Fibroblast of pulmonary artery (primary cell): ENCODE results near the gene HBQ1.

ENCODE experiments used
- DNase-seq: peaks from one replicate; pipeline ENCODE4 v3.0.0-alpha.2; 2010; ENCODE audit warnings: low read depth
- H3K4me3 ChIP-seq: replicated peaks from 2 replicates; pipeline ENCODE4 v1.5.1; 2011; ENCODE audit warnings: low read depth, mild to moderate bottlenecking, control low read depth, low read length, moderate library complexity
- CTCF ChIP-seq: IDR thresholded peaks from 2 replicates; pipeline ENCODE4 v1.5.1; 2011; ENCODE audit warnings: mild to moderate bottlenecking, control low read depth, low read length, inconsistent platforms; ENCODE audit errors: missing control alignments

Gene HBQ1

DNA sequence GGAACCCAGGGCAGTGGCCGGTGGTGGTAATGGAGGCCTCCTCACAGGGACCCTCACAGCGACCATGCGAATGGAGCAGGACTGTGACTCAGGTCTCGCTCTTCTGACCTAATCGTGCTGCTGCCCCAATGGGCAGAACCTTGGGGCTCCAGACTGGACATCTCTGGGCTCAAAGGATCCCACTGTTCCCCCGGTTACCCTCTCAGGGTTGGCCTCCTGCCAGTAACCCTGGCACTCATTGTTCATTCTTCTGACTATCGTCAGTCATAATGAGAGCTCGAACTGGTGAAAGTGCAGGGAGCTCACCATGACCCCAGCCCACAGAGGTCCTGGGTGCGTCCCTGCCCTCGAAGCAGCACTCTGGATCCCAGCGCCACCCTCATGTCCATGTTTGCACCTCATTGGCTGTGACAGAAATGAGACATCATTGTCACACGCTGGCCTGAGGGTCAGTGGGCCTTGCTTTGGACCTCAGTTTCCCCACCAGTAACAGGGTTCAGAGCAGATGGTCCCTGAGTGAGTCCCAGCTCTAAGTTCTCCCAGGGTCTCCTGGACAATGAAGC lies 37.8 kb upstream of the HBQ1 start:
- no peak for DNase-seq
- no peak overlapping the region for H3K4me3 ChIP-seq
- TF ChIP-seq CTCF: no peak

GRCh38 chr16:143047-143446 lies 37.2 kb upstream of the HBQ1 start:
- no peak for DNase-seq
- no peak for TF ChIP-seq CTCF
- H3K4me3 ChIP-seq: no peak overlapping the region

DNA sequence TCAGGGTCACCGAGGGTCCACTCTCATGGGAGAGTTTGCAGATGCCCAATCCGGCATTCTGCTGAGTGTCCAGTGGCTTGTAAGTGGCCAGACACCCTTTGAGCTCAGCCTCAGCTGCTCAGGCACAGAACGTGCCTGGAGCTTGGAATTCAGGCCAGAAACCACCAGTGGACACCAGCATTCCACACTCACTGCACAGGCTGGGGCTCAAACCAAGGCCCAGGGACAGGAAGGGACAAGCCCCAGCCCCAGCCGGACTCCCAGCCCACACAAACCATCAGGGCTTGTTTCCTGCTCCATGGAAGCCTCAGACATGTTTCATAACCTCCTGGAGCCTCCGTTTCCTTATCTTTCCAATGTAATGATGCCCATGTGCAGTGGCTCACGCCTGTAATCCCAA lies 36.8 kb upstream of the HBQ1 start:
- no peak overlapping the region for H3K4me3 ChIP-seq
- DNase-seq: peak; percentile 7
- TF ChIP-seq CTCF: no peak

GRCh38 chr16:144797-145252 lies 35.4 kb upstream of the HBQ1 start:
- DNase-seq: no peak
- no peak overlapping the region for H3K4me3 ChIP-seq
- no peak for TF ChIP-seq CTCF

GRCh38 chr16:146646-147045 lies 33.6 kb upstream of the HBQ1 start:
- DNase-seq: no peak
- no peak overlapping the region for H3K4me3 ChIP-seq
- TF ChIP-seq CTCF: no peak

DNA sequence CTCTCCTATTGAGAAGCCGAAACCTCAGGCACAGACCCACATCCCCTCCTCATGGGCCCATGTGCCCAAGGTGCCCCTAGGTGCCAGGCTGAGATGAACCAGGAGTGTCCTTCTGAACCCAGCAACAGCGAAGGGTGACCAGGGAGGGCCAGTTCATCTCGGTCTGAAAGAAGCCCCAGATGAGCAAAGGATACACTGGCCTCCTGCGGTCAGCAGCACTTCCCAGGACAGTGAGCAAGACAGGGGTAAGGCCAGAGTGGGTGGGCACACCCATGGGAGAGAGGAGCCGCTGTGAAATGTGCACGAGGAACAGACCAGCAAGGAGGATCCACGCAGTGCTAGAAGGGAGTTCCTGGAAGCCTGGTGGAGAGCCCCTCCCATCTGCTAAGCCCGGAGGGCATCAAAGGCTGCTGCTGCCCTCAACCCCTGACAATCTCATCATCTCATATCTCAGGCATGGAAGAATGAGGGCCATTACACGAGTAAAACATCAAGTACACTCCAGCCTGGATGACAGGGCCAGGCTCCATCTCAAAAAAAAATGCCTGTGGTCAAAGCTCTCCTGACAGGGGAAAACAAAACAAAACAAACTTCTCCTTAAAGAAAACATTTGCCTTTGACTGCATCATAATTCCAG lies 31.1 kb upstream of the HBQ1 start:
- no peak for DNase-seq
- TF ChIP-seq CTCF: no peak
- no peak overlapping the region for H3K4me3 ChIP-seq
